ENCODE data around the gene ANKS1B. TPM values are rescaled to one million over a fixed set of nuclear protein-coding genes. Genes with fewer than 3 reads are reported as not detected.

ANKS1B gene
- total and polyA plus RNA-seq, 7 donors = 0.46 to 7.4 (median 3.6) TPM

DNA sequence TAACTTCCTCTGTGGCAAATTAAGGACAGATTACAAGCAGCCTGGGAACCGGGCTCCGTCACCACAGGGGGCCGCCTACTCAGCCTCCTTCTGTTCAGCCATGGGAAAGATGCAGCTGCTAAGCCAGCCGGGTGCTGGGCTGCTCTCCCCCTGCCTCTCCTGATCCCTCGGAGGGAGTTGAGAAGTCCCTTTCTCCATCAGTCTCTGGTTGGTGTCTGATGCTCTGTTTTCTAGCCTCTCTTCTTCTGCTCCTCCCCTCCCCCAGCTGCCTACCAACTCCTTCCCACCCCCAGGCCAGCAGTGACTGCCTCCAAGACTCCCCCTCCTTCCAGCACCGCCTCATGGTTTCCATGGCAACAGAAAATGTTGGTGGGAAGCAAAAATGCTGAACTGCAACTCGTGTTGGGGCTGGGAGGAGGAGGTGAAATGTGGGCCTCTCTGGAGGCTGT lies 853.0 kb downstream of the ANKS1B start:
- Histone ChIP-seq H3K9me3 (no peaks in the 10 kb centered on the region), H3K4me3 (no peak overlapping the region), H3K27me3 (ENCODE audit: insufficient read depth in 3 of 3, low read length in 2 of 3) (no peaks in the 10 kb centered on the region), H3K27ac (no peak overlapping the region), H3K36me3 (ENCODE audit: insufficient read depth in 1 of 2, low read depth in 1 of 2) (no peaks in the 10 kb centered on the region), H3K4me1 (no peaks in the 10 kb centered on the region)
- intact Hi-C loops (cut with DNase I) = no loop called here
- DNase-seq (peak; percentile 17 to 61), ATAC-seq (peak in 2 of 4 donors; percentile 37 to 40)
- WGBS, 3 donors = 9 to 12% (median 11%) methylated on average over 7 of the region's 7 CpGs
- TF ChIP-seq CTCF (IDR thresholded peaks at IDR 0.05) = no peak

- no peak for TF ChIP-seq CTCF (IDR thresholded peaks at IDR 0.05)
- Histone ChIP-seq H3K9me3 (no peaks in the 10 kb centered on the region), H3K4me3 (peak overlapping the region; percentile 26), H3K27me3 (ENCODE audit: insufficient read depth in 3 of 3, low read length in 2 of 3) (no peaks in the 10 kb centered on the region), H3K36me3 (ENCODE audit: insufficient read depth in 1 of 2, low read depth in 1 of 2) (no peaks in the 10 kb centered on the region), H3K4me1 (no peaks in the 10 kb centered on the region), H3K27ac (no peak overlapping the region)
- peak in 1 of 4 donors; percentile 41 for ATAC-seq
- no peak for DNase-seq
- intact Hi-C loops (cut with DNase I) = no loop called here
- 27 to 32% (median 31%) methylated on average over 3 of the region's 3 CpGs for WGBS, 3 donors
Observed at GRCh38 chr12:99130808-99131553, 853.8 kb downstream of the ANKS1B start.

DNA sequence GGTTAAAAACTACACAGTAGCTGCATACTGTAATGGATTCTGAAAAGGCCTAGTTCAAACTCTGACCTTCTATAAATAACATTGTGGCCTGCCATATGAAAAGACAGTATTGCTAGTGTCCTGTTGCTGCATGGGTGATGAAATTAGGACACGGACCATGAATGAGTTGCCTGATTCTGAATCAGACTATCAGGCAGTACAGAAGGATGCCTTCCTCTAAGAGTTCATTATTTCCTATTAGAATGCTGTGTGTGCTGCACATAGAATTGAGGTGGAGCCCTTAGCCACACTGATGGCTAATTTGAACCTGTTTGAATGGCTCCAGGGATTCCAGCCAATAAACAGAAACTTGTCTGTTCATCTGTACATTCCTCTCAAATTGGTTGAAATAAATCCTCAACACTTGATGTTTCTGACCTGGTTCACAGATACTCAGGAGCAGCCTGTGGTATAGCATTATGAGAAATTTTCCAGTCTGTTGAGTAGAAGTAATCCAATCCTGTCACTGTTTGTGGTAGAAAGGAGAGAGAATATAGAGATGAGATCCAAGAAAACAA lies 856.4 kb downstream of the ANKS1B start:
- no peaks in the 10 kb centered on the region for H3K9me3 ChIP-seq
- no peak for ATAC-seq
- DNase-seq = no peak
- intact Hi-C loops (cut with DNase I) = no loop called here
- TF ChIP-seq CTCF (IDR thresholded peaks at IDR 0.05) = no peak
- no peaks in the 10 kb centered on the region for H3K36me3 ChIP-seq (ENCODE audit: insufficient read depth in 1 of 2, low read depth in 1 of 2)
- H3K4me1 ChIP-seq = no peaks in the 10 kb centered on the region
- no peak overlapping the region for H3K4me3 ChIP-seq
- H3K27me3 ChIP-seq (ENCODE audit: insufficient read depth in 3 of 3, low read length in 2 of 3) = no peaks in the 10 kb centered on the region
- WGBS, 3 donors = 39 to 58% (median 43%) methylated on average over 1 of the region's 1 CpG
- no peak overlapping the region for H3K27ac ChIP-seq

DNA sequence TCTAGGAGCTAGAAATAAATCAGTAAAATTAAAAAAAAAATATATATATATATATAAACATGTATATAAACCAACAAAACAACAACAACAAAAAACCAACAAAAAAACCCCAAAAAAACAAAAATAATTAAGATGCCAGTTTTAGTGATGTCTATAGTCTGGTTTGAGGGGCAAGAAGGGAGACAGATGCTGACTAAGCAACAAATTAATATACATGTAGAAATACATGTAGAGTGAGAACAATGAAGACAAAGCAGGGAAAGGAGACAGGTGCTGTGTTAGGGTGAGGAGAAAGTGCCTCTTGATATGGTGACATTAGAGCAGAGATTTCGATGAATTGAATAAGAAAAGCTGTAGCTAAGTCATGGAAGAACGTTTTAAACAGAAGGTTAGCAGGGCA lies 861.8 kb downstream of the ANKS1B start:
- intact Hi-C loops (cut with DNase I) = no loop called here
- 52 to 63% (median 60%) methylated on average over 2 of the region's 2 CpGs for WGBS, 3 donors
- Histone ChIP-seq H3K27ac (no peak overlapping the region), H3K36me3 (ENCODE audit: insufficient read depth in 1 of 2, low read depth in 1 of 2) (no peaks in the 10 kb centered on the region), H3K27me3 (ENCODE audit: insufficient read depth in 3 of 3, low read length in 2 of 3) (no peaks in the 10 kb centered on the region), H3K9me3 (no peaks in the 10 kb centered on the region), H3K4me1 (no peaks in the 10 kb centered on the region), H3K4me3 (no peak overlapping the region)
- DNase-seq (no peak), ATAC-seq (no peak)
- no peak for TF ChIP-seq CTCF (IDR thresholded peaks at IDR 0.05)
